ENCODE results near the gene MOCS3. TPM values are rescaled to one million over a fixed set of nuclear protein-coding genes. Genes with fewer than 3 reads are reported as not detected.
"Not testable (repeated sequence)": the region's sequence is repeated elsewhere in the genome, so short reads cannot be mapped to it uniquely, and the experiment has no call there.

The MOCS3 gene
- total RNA-seq, 2 donors from 2014 or later = 2.9 to 3.0 TPM

DNA sequence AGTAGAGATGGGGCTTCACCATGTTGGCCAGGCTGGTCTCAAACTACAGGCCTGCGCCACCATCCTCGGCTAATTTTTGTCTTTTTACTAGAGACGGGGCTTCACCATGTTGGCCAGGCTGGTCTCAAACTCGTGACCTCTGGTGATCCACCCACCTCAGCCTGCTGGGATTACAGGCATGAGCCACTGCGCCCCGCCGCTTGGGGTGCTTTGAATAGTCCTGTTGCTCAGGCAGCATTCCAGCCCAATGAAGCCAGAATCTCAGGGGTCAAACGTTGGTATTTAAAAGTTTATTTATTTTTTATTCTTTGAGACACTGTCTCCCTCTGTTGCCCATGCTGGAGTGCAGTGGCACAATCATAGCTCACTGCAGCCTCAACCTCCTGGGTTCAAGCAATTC lies 11.3 kb downstream of the MOCS3 start:
- 68 to 73% methylated on average over 8 of the region's 8 CpGs for WGBS, 2 donors

DNA sequence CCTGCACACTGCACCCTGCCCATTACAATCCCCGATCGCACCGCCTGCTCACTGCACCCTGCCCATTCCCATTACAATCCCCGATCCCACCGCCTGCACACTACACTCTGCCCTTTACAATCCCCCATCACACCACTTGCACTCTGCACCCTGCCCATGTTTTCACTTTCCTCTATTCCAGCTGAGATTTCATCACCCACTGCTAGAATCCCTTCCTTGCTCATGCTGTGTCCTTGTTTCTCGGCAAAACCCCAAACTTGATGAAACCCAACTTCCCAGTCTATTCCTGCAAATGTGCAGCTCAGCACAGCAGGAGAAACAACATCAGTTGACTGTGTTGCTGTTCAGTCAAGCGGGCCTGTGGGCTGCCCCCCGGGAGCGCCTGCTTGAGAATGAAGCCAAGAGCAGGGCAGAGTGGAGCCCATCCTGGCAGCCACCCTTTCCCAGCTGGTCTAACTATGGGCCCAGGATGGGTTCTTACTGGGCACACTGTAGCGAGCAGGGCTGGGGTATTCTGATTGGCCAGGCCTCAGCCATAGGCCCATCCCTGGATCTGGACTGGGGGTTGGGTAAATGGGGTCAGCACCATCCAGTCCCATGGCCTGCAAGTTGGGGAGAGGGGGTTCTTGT lies 17.2 kb downstream of the MOCS3 start:
- no peaks in the 10 kb centered on the region for H3K27me3 ChIP-seq
- no peaks in the 10 kb centered on the region for H3K9me3 ChIP-seq
- DNase-seq (no peak), ATAC-seq (no peak)
- no peaks in the 10 kb centered on the region for H3K4me1 ChIP-seq
- H3K36me3 ChIP-seq (replicated peaks in 1 of 2; ENCODE audit: insufficient read depth in 1 of 2, low read depth in 2 of 2) = no peaks in the 10 kb centered on the region
- intact Hi-C loops (cut with DNase I) = no loop called here
- no peak for TF ChIP-seq POLR2A (IDR thresholded peaks at IDR 0.05)
- TF ChIP-seq, protein P1, sequence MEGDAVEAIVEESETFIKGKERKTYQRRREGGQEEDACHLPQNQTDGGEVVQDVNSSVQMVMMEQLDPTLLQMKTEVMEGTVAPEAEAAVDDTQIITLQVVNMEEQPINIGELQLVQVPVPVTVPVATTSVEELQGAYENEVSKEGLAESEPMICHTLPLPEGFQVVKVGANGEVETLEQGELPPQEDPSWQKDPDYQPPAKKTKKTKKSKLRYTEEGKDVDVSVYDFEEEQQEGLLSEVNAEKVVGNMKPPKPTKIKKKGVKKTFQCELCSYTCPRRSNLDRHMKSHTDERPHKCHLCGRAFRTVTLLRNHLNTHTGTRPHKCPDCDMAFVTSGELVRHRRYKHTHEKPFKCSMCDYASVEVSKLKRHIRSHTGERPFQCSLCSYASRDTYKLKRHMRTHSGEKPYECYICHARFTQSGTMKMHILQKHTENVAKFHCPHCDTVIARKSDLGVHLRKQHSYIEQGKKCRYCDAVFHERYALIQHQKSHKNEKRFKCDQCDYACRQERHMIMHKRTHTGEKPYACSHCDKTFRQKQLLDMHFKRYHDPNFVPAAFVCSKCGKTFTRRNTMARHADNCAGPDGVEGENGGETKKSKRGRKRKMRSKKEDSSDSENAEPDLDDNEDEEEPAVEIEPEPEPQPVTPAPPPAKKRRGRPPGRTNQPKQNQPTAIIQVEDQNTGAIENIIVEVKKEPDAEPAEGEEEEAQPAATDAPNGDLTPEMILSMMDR (IDR thresholded peaks at IDR 0.05) = no peak
- 70 to 85% methylated on average over 10 of the region's 10 CpGs for WGBS, 2 donors
- H3K4me3 ChIP-seq = no peak overlapping the region
- H3K27ac ChIP-seq = no peak overlapping the region

More for the DNA sequence above, 11.3 kb downstream of the MOCS3 start:
- TF ChIP-seq, protein P1 (IDR thresholded peaks at IDR 0.05) = no peak
- TF ChIP-seq POLR2A (IDR thresholded peaks at IDR 0.05) = no peak
- Histone ChIP-seq H3K4me1 (no peaks in the 10 kb centered on the region), H3K4me3 (no peak overlapping the region), H3K36me3 (replicated peaks in 1 of 2; ENCODE audit: insufficient read depth in 1 of 2, low read depth in 2 of 2) (no peaks in the 10 kb centered on the region), H3K9me3 (no peaks in the 10 kb centered on the region), H3K27me3 (no peaks in the 10 kb centered on the region), H3K27ac (no peak overlapping the region)
- ATAC-seq (no peak), DNase-seq (no peak)
- intact Hi-C loops (cut with DNase I) = no loop called here

DNA sequence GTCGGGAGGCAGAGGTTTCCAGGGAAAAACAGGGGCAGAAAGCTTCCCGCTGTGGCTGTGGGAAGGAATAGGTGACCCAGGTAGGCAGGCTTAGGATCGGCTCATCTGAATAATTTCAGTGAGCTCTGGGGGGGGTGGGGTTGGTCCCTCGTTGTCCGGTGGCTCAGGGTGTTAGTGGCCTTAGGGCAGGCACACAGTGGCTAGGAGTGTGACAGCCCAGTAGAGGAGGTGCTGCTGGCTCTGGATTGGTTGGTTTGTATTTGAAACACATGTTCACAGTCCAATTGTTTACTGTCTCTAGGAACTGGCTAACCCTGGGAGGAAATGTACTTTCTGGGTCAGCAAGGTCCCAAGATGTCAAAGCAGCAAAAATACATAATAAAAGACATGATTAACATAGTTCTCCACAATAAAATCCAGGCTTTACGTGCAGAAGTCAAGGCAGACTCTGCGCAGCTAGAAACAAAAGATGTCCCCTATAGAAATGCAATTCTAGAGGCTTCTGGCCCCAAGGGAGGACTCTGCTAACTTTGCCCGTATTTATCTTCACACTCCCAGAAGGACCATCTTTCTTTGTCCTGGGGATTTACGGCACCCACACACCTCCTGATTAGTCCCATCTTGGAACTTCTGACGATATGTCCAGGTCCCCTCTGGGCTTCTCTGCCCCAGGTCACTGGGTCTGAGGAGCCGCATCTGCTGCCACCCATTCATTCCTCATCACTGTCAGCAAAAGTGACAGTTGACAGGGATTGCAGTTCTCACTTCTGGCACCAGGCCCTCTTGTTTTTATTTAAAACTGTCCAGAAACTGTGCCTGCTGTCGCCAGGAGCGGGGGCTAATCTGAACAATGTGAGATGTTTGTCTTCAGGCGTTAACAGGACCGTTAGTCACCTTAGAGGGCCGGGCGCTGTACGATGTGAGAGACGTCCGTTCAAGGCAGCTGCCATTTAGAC lies 18.7 kb downstream of the MOCS3 start:
- no peak for DNase-seq
- no peaks in the 10 kb centered on the region for H3K9me3 ChIP-seq
- no peaks in the 10 kb centered on the region for H3K27me3 ChIP-seq
- no peak overlapping the region for H3K27ac ChIP-seq
- no peaks in the 10 kb centered on the region for H3K36me3 ChIP-seq (replicated peaks in 1 of 2; ENCODE audit: insufficient read depth in 1 of 2, low read depth in 2 of 2)
- ATAC-seq = no peak
- TF ChIP-seq POLR2A (IDR thresholded peaks at IDR 0.05) = no peak
- TF ChIP-seq, protein P1 (IDR thresholded peaks at IDR 0.05) = no peak
- WGBS, 2 donors = 44 to 46% methylated on average over 20 of the region's 20 CpGs
- H3K4me3 ChIP-seq = no peak overlapping the region
- intact Hi-C loops (cut with DNase I) = no loop called here
- no peaks in the 10 kb centered on the region for H3K4me1 ChIP-seq

DNA sequence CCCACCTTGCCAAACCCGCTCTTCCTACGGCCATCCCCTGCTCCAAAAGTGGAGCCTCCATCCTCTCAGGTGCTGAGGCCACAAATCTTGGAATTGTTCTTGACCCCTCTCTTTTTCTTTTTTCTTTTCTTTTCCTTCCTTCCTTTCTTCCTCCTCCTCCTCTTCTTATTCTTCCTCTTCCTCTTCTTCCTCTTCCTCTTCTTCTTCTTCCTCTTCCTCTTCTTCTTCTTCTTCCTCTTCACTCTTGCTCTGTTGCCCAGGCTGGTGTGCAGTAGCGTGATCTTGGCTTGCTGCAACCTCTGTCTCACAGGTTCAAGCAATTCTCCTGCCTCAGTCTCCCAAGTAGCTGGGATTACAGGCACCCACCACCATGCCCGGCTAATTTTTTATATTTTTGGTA lies 19.9 kb downstream of the MOCS3 start:
- intact Hi-C loops (cut with DNase I); H3K27me3 ChIP-seq; H3K36me3 ChIP-seq (replicated peaks in 1 of 2; ENCODE audit: insufficient read depth in 1 of 2, low read depth in 2 of 2); ATAC-seq; H3K4me3 ChIP-seq; H3K27ac ChIP-seq; DNase-seq; H3K4me1 ChIP-seq; H3K9me3 ChIP-seq: not testable (repeated sequence)
- 77 to 82% methylated on average over 4 of the region's 4 CpGs for WGBS, 2 donors

DNA sequence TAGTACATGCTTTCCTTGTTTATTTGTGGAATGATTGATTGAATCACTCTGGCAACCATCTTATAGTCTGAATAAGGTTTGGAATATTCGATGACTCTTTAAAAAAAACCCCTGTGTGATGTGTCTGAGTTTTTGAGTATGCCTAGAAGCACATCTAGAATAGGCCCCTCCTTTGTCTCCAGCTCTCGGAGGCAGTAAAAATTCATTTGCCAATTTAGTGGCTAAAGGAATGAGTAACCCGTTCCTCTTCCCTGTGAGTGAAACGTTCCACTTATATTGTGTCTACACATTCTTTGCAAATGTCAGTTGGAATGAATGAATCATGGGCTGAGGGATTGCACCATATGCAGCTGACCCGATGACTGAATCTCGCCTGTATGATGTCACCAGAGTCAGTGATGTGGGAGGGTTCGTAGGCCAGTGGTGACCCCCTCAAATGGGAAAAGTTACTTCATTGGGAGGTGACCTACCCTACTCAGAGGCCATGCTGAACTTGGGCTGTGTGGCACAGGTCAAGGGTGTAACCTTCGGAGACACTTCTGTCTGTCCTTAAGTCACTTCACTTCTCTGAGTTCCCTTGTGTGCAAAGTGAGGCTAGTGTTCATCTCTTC lies 21.6 kb downstream of the MOCS3 start:
- WGBS, 2 donors = 40 to 51% methylated on average over 6 to 8 of the region's 8 CpGs
- Histone ChIP-seq H3K27me3 (no peaks in the 10 kb centered on the region), H3K9me3 (no peaks in the 10 kb centered on the region), H3K4me3 (no peak overlapping the region), H3K27ac (no peak overlapping the region), H3K36me3 (replicated peaks in 1 of 2; ENCODE audit: insufficient read depth in 1 of 2, low read depth in 2 of 2) (no peaks in the 10 kb centered on the region), H3K4me1 (no peaks in the 10 kb centered on the region)
- no peak for ATAC-seq
- DNase-seq = peak in 1 of 4 donors; percentile 18
- no peak for TF ChIP-seq POLR2A (IDR thresholded peaks at IDR 0.05)
- TF ChIP-seq, protein P1 (IDR thresholded peaks at IDR 0.05) = no peak
- intact Hi-C loops (cut with DNase I) = no loop called here
